IMR-90 (cell line): ENCODE measurements around the gene TMEM61.

ENCODE experiments used
- CEBPB ChIP-seq: IDR thresholded peaks from 2 replicates; pipeline ENCODE4 v1.6.1; 2012; ENCODE audit warnings: low read depth, low read length, improper control_type of control experiment
- MAZ ChIP-seq: IDR thresholded peaks from 2 replicates; pipeline ENCODE4 v1.6.1; 2012; ENCODE audit warnings: low read depth, mild to moderate bottlenecking, low read length, improper control_type of control experiment, moderate library complexity, borderline replicate concordance
- MXI1 ChIP-seq: IDR thresholded peaks from 2 replicates; pipeline ENCODE4 v1.6.1; 2012; ENCODE audit warnings: low read depth, mild to moderate bottlenecking, low read length, moderate library complexity, borderline replicate concordance
- POLR2A ChIP-seq: IDR thresholded peaks from 2 replicates; pipeline ENCODE4 v1.6.1; 2012; ENCODE audit warnings: mild to moderate bottlenecking, low read depth, low read length
- RAD21 ChIP-seq: IDR thresholded peaks from 2 replicates; pipeline ENCODE4 v1.6.1; 2012; ENCODE audit warnings: low read length, improper control_type of control experiment
- RCOR1 ChIP-seq: IDR thresholded peaks from 2 replicates; pipeline ENCODE4 v1.6.1; 2012; ENCODE audit warnings: mild to moderate bottlenecking, low read length, improper control_type of control experiment; ENCODE audit not compliant: insufficient replicate concordance
- TF ChIP-seq, protein P1 (sequence below): conservative IDR thresholded peaks from 2 replicates; pipeline ENCODE4 v1.5.1; 2012; ENCODE audit warnings: mild to moderate bottlenecking, low read depth, low read length, improper control_type of control experiment
- TF ChIP-seq, protein P2 (sequence below): fragments of 150-350 bp; IDR thresholded peaks from 2 replicates; pipeline ENCODE4 v1.6.1; 2017; ENCODE audit warnings: mild to moderate bottlenecking, antibody characterized with exemption, low read length, low read depth

DNA sequence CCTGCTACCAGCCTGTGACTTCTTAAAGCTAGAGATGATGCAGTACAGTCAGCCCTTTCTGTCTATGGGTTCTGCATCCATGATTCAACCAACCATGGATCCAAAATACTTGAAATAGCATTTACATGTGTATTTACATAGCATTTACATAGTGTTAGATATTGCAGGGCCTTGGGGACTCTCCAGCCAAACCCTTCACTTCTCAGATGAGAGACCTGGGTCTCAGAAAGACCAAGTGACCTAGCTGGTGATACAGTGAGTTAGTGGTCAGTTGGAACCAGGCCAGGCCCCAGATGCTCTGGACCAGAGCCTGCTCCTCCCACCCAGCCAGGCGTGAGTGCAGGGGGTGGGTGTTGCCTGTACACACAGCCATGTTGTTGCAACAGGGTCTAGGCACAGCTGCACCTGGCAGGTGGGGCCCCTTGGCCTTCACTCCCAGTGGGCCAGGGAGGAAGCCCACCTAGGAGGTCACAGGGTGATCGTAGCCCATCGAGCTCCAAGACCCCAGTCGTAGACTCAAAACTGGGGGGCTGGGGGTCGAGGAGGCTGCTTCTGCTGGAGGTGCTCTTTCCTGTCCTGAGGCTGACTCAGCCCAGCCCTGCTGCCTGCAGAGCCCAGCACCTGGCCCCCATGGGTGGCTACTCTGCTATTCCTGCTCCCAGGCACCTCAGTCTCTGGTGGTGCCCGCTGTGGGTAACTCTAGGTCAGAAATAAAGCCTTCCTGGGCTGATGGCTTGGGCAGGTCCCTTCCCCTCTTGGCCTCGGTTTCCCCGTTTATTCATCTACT, 7.7 kb downstream of the TMEM61 start:
- TF ChIP-seq, protein P1, sequence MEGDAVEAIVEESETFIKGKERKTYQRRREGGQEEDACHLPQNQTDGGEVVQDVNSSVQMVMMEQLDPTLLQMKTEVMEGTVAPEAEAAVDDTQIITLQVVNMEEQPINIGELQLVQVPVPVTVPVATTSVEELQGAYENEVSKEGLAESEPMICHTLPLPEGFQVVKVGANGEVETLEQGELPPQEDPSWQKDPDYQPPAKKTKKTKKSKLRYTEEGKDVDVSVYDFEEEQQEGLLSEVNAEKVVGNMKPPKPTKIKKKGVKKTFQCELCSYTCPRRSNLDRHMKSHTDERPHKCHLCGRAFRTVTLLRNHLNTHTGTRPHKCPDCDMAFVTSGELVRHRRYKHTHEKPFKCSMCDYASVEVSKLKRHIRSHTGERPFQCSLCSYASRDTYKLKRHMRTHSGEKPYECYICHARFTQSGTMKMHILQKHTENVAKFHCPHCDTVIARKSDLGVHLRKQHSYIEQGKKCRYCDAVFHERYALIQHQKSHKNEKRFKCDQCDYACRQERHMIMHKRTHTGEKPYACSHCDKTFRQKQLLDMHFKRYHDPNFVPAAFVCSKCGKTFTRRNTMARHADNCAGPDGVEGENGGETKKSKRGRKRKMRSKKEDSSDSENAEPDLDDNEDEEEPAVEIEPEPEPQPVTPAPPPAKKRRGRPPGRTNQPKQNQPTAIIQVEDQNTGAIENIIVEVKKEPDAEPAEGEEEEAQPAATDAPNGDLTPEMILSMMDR: no peak
- TF ChIP-seq, protein P2, sequence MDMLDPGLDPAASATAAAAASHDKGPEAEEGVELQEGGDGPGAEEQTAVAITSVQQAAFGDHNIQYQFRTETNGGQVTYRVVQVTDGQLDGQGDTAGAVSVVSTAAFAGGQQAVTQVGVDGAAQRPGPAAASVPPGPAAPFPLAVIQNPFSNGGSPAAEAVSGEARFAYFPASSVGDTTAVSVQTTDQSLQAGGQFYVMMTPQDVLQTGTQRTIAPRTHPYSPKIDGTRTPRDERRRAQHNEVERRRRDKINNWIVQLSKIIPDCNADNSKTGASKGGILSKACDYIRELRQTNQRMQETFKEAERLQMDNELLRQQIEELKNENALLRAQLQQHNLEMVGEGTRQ: no peak
- TF ChIP-seq POLR2A (no peak), RCOR1 (no peak), MAZ (no peak), RAD21 (no peak), CEBPB (no peak), MXI1 (no peak)
